DOHH2 (cell line): Measurements from ENCODE around the gene STYXL2.

Source experiments
- EZH2phosphoT487 ChIP-seq: fragments of 200-600 bp; sonication (generic); IDR thresholded peaks from 2 replicates; pipeline ENCODE4 v1.6.1; 2017; ENCODE audit warnings: borderline replicate concordance, mild to moderate bottlenecking, antibody characterized with exemption, low read length, moderate library complexity, mixed read lengths
- TF ChIP-seq, protein P1 (sequence below): fragments of 200-600 bp; sonication (generic); IDR thresholded peaks from one replicate; pipeline ENCODE4 v1.5.1; 2014; ENCODE audit warnings: antibody characterized with exemption, mild to moderate bottlenecking, low read depth, low read length; ENCODE audit not compliant: poor library complexity, severe bottlenecking

GRCh38 chr1:167116174-167116573 is 22.3 kb downstream of the STYXL2 start:
- TF ChIP-seq, protein P1, sequence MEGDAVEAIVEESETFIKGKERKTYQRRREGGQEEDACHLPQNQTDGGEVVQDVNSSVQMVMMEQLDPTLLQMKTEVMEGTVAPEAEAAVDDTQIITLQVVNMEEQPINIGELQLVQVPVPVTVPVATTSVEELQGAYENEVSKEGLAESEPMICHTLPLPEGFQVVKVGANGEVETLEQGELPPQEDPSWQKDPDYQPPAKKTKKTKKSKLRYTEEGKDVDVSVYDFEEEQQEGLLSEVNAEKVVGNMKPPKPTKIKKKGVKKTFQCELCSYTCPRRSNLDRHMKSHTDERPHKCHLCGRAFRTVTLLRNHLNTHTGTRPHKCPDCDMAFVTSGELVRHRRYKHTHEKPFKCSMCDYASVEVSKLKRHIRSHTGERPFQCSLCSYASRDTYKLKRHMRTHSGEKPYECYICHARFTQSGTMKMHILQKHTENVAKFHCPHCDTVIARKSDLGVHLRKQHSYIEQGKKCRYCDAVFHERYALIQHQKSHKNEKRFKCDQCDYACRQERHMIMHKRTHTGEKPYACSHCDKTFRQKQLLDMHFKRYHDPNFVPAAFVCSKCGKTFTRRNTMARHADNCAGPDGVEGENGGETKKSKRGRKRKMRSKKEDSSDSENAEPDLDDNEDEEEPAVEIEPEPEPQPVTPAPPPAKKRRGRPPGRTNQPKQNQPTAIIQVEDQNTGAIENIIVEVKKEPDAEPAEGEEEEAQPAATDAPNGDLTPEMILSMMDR: no peak
- TF ChIP-seq EZH2phosphoT487: no peak
